ACHN (cell line): ENCODE measurements around the gene CYB5B.
"Not testable (repeated sequence)": the region's sequence is repeated elsewhere in the genome, so short reads cannot be mapped to it uniquely, and the experiment has no call there.

Experiments
- DNase-seq: peaks from one replicate; pipeline ENCODE4 v3.0.0-alpha.2; 2015
- in situ Hi-C: cut with HindIII; loops from 2 replicates; pipeline ENCODE4 v1.10.0; 2017; ENCODE audit warnings: low sequenced_read_pairs, low pct_ligation_motif_present, low pct_unique_long_range_greater_than_20kb

Gene CYB5B

DNA sequence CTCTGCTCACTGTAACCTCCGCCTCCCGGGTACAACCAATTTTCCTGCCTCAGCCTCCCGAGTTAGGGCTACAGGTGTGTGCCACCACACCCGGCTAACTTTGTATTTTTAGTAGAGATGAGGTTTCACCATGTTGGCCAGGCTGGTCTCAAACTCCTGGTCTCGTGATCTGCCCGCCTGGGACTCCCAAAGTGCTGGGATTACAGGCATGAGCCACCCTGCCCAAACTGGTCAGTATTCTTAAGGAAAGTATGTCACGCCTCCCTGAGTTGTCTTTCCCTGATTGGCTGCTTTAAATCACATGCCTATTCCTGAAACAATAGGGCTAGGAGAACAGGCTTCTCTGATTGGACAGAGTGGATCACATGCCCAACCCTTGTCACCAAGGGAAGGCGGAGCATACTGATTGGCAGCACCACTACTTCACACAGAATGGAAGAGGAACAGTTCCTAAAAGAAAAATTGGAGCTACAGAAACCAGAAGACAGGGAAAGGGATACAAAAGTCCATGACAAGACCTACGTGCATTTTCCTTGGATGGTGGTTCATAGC is 17.6 kb upstream of the CYB5B start:
- in situ Hi-C loops = no loop called here
- DNase-seq = no peak

DNA sequence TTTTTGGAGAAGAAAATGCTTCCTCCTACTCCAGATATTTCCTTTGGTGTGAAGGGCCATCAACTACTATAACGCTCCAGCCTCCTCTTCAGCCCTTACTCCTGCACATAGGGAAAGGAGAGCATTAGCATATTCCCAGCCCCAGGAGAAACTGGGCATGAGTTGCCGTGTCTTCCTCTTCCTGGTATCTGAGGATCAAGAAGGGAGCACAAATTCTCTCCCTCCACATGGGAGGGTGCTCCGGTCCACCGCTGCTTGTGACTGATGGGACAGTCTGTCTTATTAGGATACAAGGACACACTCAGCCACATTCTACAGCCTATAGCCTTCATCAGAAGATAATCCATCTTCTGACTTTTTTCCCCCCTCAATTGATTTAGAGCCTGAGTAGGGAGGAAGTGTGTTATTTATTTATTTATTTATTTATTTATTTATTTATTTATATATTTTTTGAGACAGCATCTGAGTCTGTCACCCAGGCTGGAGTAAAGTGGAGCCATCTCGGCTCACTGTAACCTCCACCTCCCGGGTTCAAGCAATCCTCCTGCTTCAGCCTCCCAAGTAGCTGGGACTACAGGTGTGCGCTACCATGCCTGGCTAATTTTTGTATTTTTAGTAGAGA is 16.6 kb upstream of the CYB5B start:
- DNase-seq = no peak
- in situ Hi-C loops = no loop called here

DNA sequence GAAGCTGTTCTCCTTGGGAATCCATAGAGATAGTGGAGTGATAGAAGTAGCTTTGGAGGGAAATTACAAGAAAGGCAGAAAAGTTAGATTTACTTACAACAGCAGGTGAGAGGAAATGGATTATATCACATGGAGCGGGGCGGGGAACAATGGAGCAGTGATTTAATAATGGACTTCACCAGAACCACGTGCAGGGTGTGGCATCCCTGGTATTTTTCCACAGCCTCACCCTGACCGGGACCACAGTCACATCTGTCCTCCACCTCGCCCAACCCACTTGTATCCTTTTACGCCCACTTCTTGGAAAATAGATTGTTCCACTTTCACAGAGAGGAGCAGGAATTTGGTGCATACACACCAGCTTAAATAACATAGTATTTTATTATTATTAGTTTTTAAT is 15.9 kb upstream of the CYB5B start:
- in situ Hi-C loops = no loop called here
- no peak for DNase-seq

DNA sequence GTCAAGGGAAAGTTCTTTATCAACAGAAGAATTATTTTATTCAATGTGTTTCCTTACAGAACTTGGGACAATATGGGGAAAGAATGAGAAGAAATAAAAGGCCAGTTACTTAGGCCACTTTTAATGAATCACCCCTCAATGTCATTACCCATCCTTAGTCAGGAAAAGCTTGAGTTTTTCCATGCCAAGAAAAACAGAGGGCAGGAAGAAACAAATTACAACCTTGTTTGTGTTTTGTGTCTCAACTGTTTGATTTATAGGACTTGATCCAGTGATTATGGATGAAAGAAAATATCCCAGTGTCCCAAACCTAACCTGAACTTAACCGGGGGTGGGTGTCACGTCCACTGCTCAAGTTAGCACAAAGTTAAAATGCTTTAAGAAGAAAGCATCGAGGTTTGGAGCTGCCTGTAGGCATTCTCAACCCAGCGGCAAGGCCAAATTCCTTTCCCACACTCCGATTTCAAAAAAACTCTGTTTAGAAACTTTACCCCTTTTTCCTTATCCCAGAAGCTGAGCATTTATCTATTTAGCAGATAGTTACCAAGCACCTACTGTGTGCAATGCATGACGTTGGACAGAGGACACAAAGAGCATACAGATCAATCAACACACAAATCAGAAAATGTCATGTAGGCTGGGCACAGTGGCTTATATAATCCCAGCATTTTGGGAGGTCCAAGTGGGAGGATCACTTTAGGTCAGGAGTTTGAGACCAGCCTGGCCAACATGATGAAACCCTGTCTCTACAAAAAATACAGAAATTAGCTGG is 14.0 kb upstream of the CYB5B start:
- DNase-seq = no peak
- in situ Hi-C loops = no loop called here

DNA sequence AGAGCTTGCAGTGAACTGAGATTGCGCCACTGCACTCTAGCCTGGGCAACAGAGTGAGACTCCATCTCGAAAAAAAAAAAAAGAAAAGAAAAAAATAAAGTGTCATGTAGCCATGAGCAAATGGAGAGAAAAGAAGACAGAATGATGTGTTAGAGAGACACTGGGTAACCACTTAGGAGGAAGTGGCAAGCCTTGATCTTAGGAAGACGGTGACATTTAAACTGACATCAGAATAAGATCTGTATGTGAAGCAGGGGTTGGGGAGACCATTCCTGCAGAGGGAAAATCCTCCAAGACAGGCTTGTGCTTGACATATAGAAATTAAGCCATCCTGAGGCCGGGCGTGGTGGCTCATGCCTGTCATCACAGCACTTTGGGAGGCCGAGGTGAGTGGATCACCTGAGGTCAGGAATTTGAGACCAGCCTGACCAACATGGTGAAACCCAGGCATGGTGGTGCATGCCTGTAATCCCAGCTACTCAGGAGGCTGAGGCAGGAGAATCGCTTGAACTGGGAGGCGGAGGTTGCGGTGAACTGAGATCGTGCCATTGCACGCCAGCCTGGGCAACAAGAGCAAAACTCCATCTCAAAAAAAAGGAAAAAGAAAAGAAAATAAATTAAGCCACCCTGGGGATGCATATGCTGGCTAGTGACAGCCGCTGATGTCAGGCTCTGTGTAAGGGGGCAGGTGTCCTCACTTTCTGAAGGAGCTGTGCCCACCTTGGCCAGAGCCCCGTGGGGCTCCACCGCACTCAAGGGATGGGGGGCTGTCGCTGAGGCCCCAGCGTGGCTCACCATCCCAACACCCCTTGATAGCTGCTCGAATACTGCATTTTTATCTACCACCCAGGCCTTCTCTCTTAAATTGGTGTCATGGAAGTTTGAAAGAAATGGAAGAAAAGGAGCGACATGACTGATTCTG is 13.1 kb upstream of the CYB5B start:
- in situ Hi-C loops = no loop called here
- DNase-seq = no peak

DNA sequence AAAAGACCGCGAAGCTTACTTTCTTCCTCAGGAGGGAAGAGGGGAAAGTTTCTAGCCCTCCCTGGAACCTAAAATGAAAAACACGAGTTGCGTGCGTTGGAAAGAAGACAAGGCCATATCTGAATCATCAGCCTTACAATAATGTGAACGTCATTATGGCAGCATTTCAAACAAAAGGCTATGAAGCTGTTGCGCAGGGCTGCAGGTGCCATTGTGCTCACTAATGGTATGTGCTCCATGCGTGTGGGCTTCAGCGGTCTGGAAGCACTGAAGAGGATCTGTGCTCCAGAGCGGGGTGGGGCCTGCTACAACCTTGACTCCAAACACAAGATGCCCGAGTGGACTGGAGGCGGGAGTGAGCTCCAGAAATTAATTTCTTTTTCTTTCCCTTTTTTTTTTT is 12.1 kb upstream of the CYB5B start:
- no peak for DNase-seq
- in situ Hi-C loops = no loop called here

DNA sequence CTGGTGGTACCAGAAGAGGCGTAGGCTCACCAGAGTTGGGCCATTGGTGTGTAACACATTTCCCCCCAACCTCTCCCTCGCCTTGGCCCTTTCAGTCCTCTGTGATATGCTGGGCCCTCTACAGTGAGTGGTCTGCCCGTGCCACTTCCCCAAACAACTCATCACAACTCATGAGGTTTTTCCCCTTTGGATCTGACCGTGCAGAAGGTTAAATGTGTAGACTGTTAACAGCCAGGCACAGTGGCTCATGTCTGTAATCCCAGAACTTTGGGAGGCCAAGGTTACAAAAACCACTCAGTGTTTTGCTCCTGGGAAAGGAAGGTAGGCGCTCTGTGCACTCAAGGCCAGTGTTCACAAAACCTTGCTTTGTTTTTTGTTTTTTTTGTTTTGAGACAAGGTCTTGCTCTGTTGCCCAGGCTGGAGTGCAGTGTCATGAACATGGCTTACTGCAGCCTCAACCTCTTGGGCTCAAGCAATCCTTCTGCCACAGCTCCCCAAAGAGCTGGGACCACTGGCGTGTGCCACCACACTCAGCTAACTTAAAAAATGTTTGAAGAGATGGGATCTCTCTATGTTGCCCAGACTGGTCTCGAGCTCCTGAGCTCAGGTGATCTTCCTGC is 11.3 kb upstream of the CYB5B start:
- in situ Hi-C loops = no loop called here
- DNase-seq = no peak

DNA sequence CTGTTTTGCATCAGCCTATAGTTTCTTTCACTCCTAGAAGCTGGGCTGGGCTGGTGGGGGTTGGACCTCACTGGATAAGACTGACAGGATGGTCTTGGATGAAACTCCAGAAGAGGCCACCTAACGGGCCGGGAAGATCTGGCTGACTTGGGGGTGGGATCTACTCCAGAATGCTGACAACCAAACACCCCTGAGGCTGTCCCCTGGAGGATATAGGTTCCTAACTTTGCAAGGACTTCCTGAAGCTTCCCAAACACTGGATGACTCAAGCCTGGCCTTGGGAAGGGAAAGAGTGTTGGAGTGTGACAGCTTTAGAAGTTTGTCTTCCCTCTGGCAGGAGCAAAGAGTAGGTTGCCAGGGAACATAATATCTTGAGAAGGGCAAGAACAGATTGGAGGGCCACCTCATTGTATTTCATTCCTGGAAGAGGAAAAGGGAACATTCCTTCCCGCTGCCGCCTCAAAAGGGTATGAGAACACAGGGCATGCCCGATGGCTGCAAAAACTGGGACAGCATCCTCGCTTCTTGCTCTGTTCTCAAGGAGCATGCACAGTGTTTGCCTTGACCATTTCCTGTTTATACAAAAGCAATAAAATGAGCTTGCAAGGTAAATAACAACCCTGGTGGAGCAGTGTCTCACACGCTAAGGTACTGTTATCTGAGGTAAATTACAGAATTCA is 6.8 kb upstream of the CYB5B start:
- peak; percentile 41 for DNase-seq
- in situ Hi-C loops = no loop called here

DNA sequence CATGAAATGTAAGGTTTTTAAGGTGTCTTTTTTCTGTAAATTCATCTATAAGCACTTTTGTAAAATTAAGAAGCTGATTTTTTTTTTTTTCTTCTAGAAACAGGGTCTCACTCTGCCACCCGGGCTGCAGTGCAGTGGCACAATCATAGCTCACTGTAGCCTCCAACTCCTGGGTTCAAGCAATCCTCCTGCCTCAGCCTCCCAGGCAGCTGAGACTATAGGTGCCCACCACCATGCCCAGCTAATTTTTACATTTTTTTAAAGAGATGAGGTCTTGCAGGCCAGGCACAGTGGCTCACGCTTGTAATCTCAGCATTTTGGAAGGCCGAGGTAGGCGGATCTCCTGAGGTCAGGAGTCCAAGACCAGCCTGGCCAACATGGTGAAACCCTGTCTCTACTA is 4.5 kb upstream of the CYB5B start:
- DNase-seq = no peak
- in situ Hi-C loops = no loop called here

DNA sequence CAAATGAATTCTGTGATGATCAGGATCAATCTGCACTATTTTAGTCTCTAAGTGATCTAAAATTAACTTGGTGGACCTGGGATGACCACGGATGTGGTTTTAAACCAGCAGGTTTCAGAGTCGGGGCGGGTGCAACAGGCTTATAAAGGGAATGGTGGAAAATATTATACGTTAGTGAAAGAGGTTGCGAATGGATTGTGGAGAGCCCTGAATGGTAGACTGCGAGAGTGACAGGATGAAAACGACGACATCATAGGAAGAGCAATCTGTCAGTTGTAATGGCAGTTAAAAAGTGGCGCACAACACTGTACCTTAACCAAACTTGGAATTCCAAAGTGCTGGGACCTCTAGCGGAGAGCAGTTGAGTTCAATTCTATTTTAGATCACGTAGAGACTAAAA is 1.2 kb upstream of the CYB5B start:
- DNase-seq = no peak
- in situ Hi-C loops = no loop called here

DNA sequence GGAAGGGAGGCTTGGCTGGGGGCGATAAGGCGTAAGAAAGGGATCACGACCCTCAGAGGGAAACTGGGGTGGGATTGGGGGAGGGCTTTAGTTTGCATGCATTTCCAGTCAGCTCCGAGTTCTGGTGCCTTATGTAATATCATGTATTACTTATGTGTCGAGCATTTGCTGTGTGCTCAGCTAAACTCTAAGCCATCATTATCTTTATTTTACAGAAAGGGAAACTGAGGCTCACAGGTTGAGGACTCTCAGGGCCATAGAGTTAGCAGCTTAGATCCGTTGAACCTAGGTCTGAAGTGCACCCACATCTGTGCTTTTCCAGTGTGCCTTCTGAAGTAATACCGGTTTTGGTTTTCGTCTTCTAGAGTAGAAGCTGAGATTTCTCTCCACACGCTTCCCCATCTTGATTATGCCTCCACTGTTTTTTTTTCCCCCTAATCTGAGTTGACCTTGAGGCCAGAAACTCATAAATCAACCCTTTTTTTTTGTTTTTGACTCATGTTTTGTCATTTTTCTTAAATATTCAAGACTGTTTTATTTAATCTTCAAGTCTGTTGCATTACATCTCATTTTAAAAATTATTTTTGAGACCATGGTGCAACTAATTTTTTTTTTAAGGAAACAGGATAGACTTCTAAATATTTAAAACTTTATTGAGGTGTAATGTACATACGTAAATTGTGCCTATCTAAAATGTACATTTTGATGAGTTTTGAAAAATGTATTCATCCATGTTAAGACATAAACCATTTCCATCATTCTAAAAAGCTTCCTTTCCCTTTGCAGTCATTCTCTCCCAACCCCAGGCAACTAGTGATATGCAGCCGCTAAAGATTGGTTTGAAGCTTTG is 741 bp downstream of the CYB5B start:
- in situ Hi-C loops = no loop called here
- DNase-seq = peak; percentile 30

DNA sequence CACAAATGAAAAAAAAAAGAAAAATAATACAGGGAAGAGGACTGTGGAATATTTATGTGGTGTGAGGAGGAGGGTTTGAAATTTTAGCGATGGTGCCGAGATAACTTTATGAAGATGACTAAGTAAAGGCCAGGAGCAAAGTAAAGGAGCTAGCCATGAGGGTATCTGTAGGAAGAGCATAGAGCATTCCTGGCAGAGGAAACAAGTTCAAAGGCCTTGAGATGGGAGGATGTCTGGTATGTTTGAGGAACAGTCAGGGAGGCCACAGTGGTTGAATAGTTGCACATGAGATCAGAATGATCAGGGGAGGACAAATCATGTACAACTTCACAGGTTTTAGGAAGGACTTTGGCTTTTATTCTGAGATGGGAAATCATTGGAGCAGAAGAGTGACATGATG is 4.2 kb downstream of the CYB5B start:
- in situ Hi-C loops = no loop called here
- DNase-seq = no peak

DNA sequence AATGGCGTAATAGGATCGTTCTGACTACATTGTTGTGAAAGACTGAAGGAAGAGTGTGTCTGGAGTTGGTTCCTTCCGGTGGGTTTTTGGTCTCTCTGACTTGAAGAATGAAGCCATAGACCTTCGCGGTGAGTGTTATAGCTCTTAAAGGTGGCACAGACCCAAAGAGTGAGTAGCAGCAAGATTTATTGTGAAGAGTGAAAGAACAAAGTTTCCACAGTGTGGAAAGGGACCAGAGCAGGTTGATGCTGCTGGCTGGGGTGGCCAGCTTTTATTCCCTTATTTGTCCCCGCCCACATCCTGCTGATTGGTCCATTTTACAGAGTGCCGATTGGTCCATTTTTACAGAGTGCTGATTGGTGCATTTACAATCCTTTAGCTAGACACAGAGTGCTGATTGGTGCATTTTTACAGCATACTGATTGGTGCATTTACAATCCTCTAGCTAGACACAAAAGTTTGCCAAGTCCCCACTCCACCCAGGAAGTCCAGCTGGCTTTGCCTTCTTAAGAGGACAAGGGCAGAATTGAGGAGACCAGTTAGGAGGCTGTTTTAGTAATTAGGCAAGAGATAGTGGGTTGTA is 4.7 kb downstream of the CYB5B start:
- DNase-seq, in situ Hi-C loops: not testable (repeated sequence)

DNA sequence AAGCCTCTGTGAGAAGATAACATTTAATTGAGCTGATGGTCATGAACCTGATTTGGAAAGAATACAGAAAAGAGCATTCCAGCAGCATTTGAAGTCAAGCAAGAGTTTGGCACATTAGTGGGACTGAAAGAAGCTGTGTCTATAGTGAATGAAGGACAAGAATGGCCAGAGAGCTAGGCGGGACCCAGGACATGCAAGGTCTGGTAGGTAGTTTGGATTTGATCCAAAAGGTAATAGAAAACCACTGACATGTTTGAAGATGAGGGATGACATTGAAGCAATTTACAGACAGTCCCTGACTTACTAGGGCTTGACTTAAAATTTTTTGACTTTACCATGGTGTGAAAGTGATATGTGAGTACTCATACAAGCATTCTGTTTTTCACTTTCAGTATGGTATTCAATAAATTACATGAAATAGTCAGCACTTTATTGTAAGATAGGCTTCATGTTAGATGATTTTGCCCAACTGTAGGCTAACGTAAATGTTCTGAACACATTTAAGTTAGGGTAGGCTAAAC is 7.6 kb downstream of the CYB5B start:
- in situ Hi-C loops = no loop called here
- no peak for DNase-seq

DNA sequence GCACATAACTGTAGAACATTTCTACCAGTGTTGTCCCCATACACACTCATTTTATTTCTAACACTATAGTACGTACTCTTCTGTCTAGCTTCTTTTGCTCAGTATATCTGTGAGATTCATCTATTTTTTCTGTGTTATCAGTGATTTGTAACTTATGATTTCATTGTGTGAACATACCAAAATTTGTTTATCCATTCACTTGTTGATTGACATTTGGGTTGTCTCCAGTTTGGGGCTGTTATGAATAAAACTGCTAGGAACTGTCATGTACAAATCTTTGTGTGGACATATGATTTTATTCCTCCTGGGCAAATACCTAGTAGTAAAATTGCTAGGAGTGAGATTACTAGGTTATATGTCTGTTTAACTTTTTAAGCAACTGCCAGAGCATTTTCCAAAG is 9.6 kb downstream of the CYB5B start:
- DNase-seq = no peak
- in situ Hi-C loops = no loop called here

DNA sequence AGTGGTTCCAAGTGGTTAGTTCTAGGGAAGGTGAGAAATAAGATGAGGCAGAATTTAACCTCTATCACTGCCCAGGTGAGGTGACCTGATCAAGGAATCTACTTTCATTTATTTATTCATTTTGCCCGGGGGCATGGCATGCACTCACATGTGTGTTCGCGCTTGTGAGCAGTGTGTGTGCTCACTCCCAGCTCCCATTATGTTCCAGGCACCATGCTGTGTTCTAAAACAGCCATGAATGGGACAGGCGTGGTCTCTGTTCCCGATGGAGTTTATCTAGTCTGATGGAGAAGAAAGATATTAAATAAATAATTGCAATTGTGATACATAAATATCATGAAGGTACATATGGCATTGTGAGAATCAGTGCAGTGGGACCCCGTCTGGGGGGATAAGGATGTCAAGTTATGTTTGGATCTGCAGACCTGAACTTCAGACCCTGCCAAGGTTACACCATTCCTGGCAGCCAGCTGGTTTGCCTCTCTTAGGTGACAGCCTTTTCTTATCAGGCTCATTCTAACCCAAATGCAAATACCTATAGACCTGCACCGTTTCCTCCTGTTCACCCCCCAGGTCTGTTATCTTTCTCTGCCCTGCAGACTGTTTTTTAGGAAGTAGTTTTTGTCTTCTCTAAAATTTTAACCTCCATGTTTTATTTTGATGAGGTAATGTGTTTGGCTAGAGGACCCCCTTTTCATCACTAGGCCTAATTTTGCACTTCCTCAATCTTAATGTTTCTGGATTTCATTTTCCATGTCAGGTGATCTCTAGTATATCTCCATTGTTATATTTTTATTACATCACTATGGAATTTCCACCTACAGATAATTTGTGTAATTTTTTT is 11.8 kb downstream of the CYB5B start:
- in situ Hi-C loops = no loop called here
- DNase-seq = no peak
